ENCODE results near the gene RBM10. TPM values are rescaled to one million over a fixed set of nuclear protein-coding genes. Genes with fewer than 3 reads are reported as not detected.

RBM10 gene
- total RNA-seq, 1 experiment from 2014 or later: 55.8 TPM

- H3K14ac ChIP-seq (ENCODE audit: insufficient read depth, low read length): peak overlapping the region; percentile 98
- no peak for TF ChIP-seq CTCF (conservative IDR thresholded peaks at IDR 0.05)
- H4K8ac ChIP-seq (replicated peaks; ENCODE audit: insufficient read length, low read depth, low read length): no peak overlapping the region
- peaks cover 69 to 72% of the 10 kb centered on the region in 2 experiments for H3K9me3 Mint-ChIP-seq
- H3K79me1 ChIP-seq (ENCODE audit: insufficient read depth, low read depth, low read length, poor library complexity, severe bottlenecking): no peaks in the 10 kb centered on the region
- peaks cover 4% of the 10 kb centered on the region for H3K9me3 ChIP-seq (ENCODE audit: control insufficient read depth, low read depth, low read length)
- H3K23me2 ChIP-seq (ENCODE audit: insufficient read length, low read depth, low read length, poor library complexity, severe bottlenecking): peaks cover 8% of the 10 kb centered on the region
- no peak overlapping the region for H3K56ac ChIP-seq (ENCODE audit: insufficient read length, low read depth, low read length)
- no peaks in the 10 kb centered on the region for H3K27me3 ChIP-seq (ENCODE audit: insufficient read depth, low read length)
- no peaks in the 10 kb centered on the region for H4K20me1 ChIP-seq (ENCODE audit: control insufficient read depth, insufficient read depth, insufficient read length)
- no peak overlapping the region for H3K27ac ChIP-seq (ENCODE audit: insufficient read length, low read depth, low read length)
- H3K4ac ChIP-seq (ENCODE audit: low read depth, low read length): no peak overlapping the region
- DNase-seq: no peak
- peak overlapping the region; percentile 80 for H3K4me2 ChIP-seq (ENCODE audit: insufficient read depth, insufficient read length, low read length)
- peak overlapping the region; percentile 95 to 96 for H3K4me3 Mint-ChIP-seq
- peak overlapping the region; percentile 92 for H3K9ac ChIP-seq (ENCODE audit: extremely low read depth, insufficient read length, low read length)
- no peak overlapping the region for H4K91ac ChIP-seq (ENCODE audit: insufficient read length, low read depth, low read length)
- peak overlapping the region; percentile 97 to 99 (median 97) for H3K27ac Mint-ChIP-seq
- H2BK15ac ChIP-seq (ENCODE audit: low read depth, low read length): no peak overlapping the region
- H2AFZ ChIP-seq (ENCODE audit: low read length): no peak overlapping the region
- H2BK12ac ChIP-seq (ENCODE audit: insufficient read length, low read depth, low read length): no peak overlapping the region
- H2BK20ac ChIP-seq (ENCODE audit: low read depth, low read length, poor library complexity, severe bottlenecking): no peak overlapping the region
- no peak overlapping the region for H4K5ac ChIP-seq (ENCODE audit: insufficient read length, low read depth, low read length)
- no peaks in the 10 kb centered on the region for H3K27me3 Mint-ChIP-seq (ENCODE audit: low read depth)
- H3K23ac ChIP-seq (ENCODE audit: insufficient read length, low read depth, low read length): no peak overlapping the region
- peak overlapping the region; percentile 58 for H2BK5ac ChIP-seq (ENCODE audit: insufficient read length, low read length)
- peaks cover 23 to 40% (median 24%) of the 10 kb centered on the region in 3 experiments; a peak in 6 of 7 replicates for H3K36me3 Mint-ChIP-seq (ENCODE audit: insufficient read depth in 1 of 3, low read depth in 3 of 3)
- H3K4me1 Mint-ChIP-seq: peaks cover 10 to 11% of the 10 kb centered on the region in 2 experiments
- H3K79me2 ChIP-seq (ENCODE audit: insufficient read depth, low read length): peaks cover 26% of the 10 kb centered on the region
- H2AK5ac ChIP-seq (ENCODE audit: insufficient read length, low read length): no peak overlapping the region
- no peak overlapping the region for H3T11ph ChIP-seq (ENCODE audit: low read length)
- no peaks in the 10 kb centered on the region; the same call in 1 of the 2 replicates for H3K4me1 ChIP-seq (ENCODE audit: insufficient read depth, low read length)
- H3K18ac ChIP-seq (ENCODE audit: insufficient read length, low read depth, low read length): peak overlapping the region; percentile 75
- no peak overlapping the region for H2BK120ac ChIP-seq (ENCODE audit: low read depth, low read length, poor library complexity, severe bottlenecking)
- no CpG with 5 or more reads among the region's 39 CpGs for WGBS (ENCODE audit: extremely low coverage, insufficient read length, low lambda C conversion rate)
These were observed 537 bp downstream of the RBM10 start for GRCh38 chrX:47145395-47146120.
